IPS DF 6.9 (cell line): ENCODE data around the gene DAGLA.
A peak's percentile ranks its signal among the peaks of the same experiment; 100 is the strongest.

Source experiments
- DNase-seq: peaks from one replicate; pipeline ENCODE4 v3.0.0-alpha.2; 2013; ENCODE audit warnings: low read depth, low spot score
- H3K27ac ChIP-seq: one replicate; pipeline ENCODE4 v1.5.1; 2013; ENCODE audit warnings: low read length, control low read depth
- H3K27me3 ChIP-seq: 2 replicates; pipeline ENCODE4 v1.6.1; 2013; ENCODE audit warnings: mild to moderate bottlenecking, low read length; ENCODE audit not compliant: control insufficient read depth, insufficient read depth
- H3K36me3 ChIP-seq: 2 replicates; pipeline ENCODE4 v1.6.1; 2013; ENCODE audit warnings: low read length; ENCODE audit not compliant: control insufficient read depth, insufficient read depth
- H3K4me1 ChIP-seq: 2 replicates; pipeline ENCODE4 v1.6.1; 2013; ENCODE audit warnings: low read length; ENCODE audit not compliant: control insufficient read depth, insufficient read depth
- H3K4me3 ChIP-seq: 2 replicates; pipeline ENCODE4 v1.5.1; 2013; ENCODE audit warnings: mild to moderate bottlenecking, low read length
- H3K9me3 ChIP-seq: 2 replicates; pipeline ENCODE4 v1.6.1; 2013; ENCODE audit warnings: low read length, inconsistent platforms; ENCODE audit not compliant: control insufficient read depth, insufficient read depth
- WGBS: extraction: QIAGEN DNeasy Blood & Tissue Kit; methylation state at CpG from one replicate; pipeline ENCODE4 v1.1.7; 2013; ENCODE audit warnings: mixed read lengths, missing lambda C conversion rate; ENCODE audit not compliant: insufficient read length, insufficient coverage; 5-methylcytosine and 5-hydroxymethylcytosine counted together

The DAGLA gene

DNA sequence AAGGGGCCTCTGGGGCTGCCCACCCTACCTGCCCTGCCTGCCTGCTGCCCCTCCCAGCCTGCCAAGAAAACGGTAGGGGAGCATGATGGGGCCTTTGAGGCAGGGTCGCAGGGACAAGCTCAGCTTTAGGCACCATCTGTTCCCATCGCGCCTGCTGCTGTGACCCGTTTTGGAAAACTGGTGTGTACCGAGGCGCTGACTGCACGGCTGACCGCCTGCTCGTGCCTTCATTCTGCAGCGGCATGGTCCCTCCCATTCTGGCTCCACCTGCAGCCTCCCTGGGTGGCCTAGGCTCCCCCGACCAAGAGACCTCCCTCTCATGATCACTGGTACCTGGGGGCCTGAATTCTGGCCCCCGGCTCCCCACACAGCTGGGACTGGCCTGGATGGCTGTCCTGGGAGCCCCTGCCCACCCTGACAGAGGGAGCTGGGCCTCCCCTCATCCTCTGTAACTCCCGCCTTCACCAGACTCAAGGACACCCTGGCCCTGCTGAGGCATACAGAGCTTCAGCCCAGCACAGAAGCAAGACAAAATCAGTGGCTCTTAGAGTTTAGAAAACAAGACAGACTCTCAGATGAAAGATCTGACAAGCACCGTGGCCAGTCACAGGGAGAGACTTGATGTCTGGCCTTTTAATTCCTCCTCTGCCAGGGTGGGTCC lies 65.7 kb downstream of the DAGLA start:
- H3K27ac ChIP-seq = no peak overlapping the region
- no peaks in the 10 kb centered on the region for H3K27me3 ChIP-seq
- WGBS = no CpG with 5 or more reads among the region's 15 CpGs
- peaks cover 4% of the 10 kb centered on the region for H3K36me3 ChIP-seq
- no peak overlapping the region for H3K4me3 ChIP-seq
- no peaks in the 10 kb centered on the region for H3K9me3 ChIP-seq
- no peak for DNase-seq
- peaks cover 5% of the 10 kb centered on the region for H3K4me1 ChIP-seq

DNA sequence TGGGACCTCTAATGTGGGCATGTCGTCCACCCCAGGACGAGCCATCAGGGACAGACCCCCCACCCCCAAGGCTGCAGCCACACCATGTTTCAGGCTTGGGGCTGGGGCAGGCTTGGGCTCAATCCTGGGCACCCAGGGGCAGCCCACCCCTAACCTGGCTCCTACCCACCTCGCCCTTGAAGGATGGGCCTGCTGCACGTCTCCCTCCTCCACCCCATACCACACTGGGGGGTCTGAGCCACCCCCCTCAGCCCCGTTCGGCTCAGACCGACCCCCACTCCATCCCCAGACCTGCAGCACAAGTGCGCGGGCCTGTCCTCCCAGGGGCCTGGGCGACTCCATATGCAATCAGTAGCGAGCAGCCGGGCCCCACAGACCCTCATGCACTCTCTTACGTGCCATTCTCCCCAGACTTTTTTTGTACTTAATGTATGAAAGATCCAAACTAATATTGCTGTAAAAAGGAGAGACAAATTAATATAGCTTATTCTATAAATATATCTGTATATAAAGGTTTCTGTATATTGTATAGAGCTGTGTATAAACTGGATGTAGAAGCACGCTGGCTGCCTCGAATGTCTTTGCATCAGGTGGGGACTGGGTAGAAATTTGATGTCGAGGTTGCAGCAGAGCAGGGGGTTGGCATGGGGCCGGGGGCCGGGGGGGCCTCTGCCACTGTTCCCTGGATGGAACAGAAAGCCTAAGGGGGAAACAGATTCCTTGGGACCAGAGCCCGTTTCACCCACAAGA lies 66.4 kb downstream of the DAGLA start:
- DNase-seq = no peak
- Histone ChIP-seq H3K4me1 (peaks cover 5% of the 10 kb centered on the region), H3K4me3 (no peak overlapping the region), H3K27me3 (no peaks in the 10 kb centered on the region), H3K9me3 (no peaks in the 10 kb centered on the region), H3K36me3 (no peaks in the 10 kb centered on the region; the same call in 1 of the 2 replicates), H3K27ac (no peak overlapping the region)
- WGBS = no CpG with 5 or more reads among the region's 19 CpGs

DNA sequence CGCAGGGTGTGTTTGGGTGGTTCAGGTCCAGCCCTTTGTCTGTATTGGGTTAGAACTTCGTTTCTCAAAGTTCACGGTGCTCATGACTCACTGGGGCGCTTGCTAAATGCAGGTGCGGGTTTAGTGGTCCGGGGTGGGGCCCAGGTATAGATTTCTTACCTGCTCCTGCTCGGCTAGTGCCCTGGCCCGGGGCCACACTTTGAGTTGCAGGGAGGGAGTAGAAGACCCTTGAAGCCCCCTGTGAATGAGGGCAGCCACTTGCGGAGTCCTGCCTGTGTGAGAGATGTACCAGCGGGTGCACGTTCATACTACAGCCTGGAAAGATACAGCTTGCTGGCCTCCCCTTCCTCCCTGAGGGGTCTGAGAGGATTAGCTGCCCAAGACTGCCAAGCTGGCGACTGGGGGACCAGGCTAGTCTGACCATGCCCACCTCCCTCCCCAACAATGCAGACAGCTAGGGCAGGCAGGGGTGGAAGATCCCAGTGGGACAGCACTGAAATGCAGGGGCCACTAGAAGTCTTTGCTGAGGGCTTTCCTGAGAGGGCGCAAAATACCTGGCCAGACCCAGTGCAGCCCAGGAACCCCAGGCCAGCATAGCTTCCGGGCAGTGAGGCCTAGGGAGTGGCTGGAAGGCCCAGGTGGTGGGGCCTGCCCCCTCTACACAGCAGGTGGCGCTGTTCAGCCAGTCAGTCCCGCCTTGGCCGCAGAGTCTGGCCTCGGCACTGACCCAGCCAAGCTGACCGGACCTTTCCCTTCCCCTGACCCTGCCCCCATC lies 67.2 kb downstream of the DAGLA start:
- WGBS = no CpG with 5 or more reads among the region's 19 CpGs
- Histone ChIP-seq H3K27me3 (peaks cover 3% of the 10 kb centered on the region; the same call in 1 of the 2 replicates), H3K4me3 (no peak overlapping the region), H3K27ac (no peak overlapping the region), H3K4me1 (peaks cover 5% of the 10 kb centered on the region), H3K9me3 (no peaks in the 10 kb centered on the region), H3K36me3 (no peaks in the 10 kb centered on the region)
- peak; percentile 52 for DNase-seq

DNA sequence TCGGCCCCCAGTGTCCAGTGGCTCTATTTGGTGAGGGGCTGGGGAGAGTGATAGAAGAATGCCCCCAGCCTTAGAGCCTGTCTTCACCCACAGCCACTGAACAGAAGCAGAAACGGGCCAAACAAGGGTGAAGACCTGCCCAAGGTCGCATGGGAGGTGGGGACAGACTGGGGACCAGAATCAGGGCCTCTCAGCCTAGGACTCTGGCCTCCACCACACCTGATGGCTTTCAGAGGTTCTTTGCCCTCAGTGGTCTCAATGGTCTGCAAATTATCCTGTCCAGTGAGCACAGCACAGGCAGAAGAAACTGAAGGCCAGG lies 67.7 kb downstream of the DAGLA start:
- Histone ChIP-seq H3K27ac (no peak overlapping the region), H3K4me3 (no peak overlapping the region), H3K27me3 (peaks cover 3% of the 10 kb centered on the region; the same call in 1 of the 2 replicates), H3K4me1 (peaks cover 5% of the 10 kb centered on the region), H3K36me3 (no peaks in the 10 kb centered on the region), H3K9me3 (no peaks in the 10 kb centered on the region)
- no CpG with 5 or more reads among the region's 3 CpGs for WGBS
- no peak for DNase-seq

DNA sequence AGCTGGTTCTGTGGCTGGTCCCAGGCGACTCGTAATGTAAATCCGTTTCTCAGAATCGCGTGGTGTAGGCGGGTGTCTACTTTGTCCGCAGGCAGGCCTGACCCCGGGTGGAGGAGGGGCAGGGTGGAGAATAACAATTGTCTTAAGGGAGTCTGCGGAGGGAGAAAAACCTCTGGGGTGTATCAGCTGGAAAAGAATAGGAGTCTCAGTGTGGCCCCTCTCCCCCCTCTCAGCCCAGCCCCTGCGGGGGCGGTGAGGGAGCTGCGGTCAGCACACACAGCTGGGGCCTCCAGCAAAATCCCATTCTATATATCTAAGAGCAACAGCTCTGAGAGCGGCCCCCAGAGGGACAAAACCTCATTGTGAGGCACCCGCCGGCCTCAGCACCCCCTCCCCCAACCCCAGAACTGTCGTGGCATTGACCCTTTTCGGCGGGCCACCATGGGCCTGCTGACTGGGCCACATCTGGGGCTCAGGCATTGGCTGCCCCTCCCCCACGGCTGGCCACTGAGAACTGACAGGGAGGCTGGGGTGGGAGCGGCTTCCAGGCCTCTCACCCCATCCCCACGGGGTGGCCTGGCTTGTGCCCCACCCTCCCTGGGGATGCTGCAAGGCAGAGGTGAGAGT lies 69.5 kb downstream of the DAGLA start:
- Histone ChIP-seq H3K36me3 (no peaks in the 10 kb centered on the region), H3K4me1 (peaks cover 5% of the 10 kb centered on the region), H3K27ac (no peak overlapping the region), H3K4me3 (no peak overlapping the region), H3K9me3 (no peaks in the 10 kb centered on the region), H3K27me3 (peaks cover 10% of the 10 kb centered on the region)
- no CpG with 5 or more reads among the region's 21 CpGs for WGBS
- DNase-seq = no peak

DNA sequence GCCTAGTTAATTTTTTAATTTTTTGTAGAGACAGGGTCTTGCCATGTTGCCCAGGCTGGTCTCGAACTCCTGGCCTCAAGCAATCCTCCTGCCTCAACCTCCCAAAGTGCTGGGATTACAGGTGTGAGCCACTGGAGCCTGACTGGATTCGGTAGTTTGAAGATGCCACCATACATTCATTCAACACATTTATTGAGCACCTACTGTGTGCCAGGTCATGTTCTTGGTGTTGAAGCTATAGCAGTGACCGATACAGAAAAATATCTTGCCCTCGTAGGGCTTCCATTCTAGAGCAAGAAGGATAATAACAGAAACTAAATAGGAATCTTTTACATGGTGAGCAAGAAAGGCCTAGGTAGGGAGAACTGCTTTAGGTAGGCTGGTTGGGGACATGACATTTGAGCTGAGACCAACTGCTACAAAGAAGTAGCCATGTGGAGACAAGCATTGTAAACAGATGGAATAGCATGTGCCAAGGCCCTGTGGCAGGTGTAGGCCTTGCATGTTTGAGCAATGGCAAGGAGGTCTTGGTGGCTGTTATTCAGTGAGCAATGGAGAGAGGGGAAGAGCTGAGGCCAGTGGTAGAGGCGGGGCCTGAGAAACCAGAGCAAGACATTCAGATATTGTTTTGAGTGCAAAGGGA lies 70.6 kb downstream of the DAGLA start:
- DNase-seq = no peak
- Histone ChIP-seq H3K4me3 (no peak overlapping the region), H3K4me1 (peaks cover 5% of the 10 kb centered on the region), H3K27me3 (peaks cover 10% of the 10 kb centered on the region), H3K27ac (no peak overlapping the region), H3K36me3 (no peaks in the 10 kb centered on the region), H3K9me3 (no peaks in the 10 kb centered on the region)
- no CpG with 5 or more reads among the region's 5 CpGs for WGBS

DNA sequence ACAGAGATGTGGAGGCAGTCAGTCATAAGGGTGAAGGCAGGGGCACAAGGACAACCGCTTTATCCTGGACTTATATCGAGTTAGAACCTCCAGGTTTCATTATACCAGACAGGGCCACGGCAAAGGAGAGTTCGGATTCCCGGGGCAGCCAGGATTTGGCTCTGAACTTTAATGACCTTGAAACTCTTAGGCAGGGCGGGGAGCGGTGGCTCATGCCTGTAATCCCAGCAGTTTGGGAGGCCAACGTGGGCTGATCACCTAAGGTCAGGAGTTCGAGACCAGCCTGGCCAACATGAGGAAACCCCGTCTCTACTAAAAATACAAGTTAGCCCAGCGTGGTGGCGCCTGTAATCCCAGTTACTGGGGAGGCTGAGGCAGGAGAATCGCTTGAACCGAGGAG lies 71.2 kb downstream of the DAGLA start:
- no CpG with 5 or more reads among the region's 14 CpGs for WGBS
- Histone ChIP-seq H3K36me3 (no peaks in the 10 kb centered on the region), H3K27ac (no peak overlapping the region), H3K9me3 (no peaks in the 10 kb centered on the region), H3K27me3 (peaks cover 10% of the 10 kb centered on the region), H3K4me3 (no peak overlapping the region), H3K4me1 (peaks cover 8% of the 10 kb centered on the region)
- no peak for DNase-seq

DNA sequence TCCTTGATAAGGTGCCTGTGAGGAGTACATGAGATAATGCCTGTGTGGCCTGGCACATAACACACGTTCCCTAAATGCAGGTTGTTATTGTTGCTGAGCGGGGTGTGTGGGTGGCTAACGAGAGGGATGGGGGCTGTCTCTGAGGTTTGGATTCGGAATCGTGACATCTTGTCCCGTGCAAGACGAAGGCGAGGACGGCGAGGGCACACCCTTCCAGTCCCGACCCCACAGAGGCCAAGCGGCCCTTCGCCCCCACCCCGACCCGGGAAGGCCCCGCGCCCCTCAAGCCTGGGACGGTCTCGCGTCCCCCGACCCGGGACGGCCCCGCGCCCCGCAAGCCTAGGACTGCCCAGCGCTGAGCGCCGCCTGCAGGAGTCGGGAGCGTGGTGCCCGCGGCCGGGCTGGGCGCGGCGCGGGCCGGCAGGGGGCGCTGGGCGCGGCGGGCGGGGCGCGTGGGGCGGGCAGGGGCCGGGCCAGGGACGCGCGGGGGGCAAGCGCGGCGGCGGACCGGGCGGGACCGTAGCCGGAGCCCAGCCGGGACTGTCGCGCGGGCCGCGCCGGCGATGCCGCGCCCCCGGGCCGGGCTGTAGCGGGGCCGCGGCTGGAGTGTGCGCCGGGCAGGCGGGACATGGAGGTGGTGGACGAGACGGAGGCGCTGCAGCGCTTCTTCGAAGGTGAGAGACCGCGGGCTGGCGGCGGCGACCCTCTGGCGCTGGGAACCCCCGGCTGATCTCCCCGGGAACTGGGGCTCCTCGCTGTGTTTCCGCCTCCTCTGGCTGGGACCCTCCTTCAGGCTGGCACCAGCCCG lies 72.1 kb downstream of the DAGLA start, which contains the start of gene MYRF:
MYRF (plus strand) TSS at position 520 of the 808 bp plus-strand sequence; CDS start at position 629, 109 bp downstream.
- no peak for DNase-seq
- Histone ChIP-seq H3K27ac (no peak within 1 kb of the TSS), H3K4me3 (peak within 1 kb of the TSS; percentile 54; the same call in 1 of the 2 replicates), H3K36me3 (no peaks in the 10 kb centered on the region), H3K4me1 (peaks cover 8% of the 10 kb centered on the region), H3K27me3 (peaks cover 10% of the 10 kb centered on the region), H3K9me3 (no peaks in the 10 kb centered on the region)
- WGBS = no CpG with 5 or more reads among the region's 93 CpGs

DNA sequence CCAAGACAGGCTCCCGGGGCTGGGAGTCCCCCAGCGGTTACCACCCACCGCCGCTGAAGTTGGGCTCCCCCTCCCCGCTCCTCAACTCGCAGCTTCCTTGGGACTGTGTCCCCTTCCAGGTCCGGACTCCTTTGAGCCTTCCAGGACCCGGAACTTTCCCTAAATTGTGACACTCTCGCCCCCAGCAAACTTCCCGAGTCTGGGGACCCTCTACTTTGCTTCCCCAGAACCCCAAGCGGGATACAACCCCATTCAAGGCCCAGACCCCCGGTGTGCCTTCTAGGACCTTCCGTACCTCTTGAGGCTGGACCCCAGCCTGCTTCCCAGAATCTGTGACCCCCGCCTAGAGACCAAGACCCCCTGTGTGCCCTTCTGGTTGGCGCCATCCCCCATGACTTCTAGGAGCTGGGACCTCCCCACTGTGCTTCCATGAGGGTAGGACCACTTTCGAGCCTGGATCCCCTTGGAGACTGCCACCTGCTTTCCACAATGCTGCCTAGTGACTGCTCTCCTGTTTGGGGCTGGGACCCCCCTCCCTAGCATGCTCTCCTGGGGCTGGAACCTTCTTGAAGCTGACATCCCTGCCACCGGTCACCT lies 72.8 kb downstream of the DAGLA start:
- H3K36me3 ChIP-seq = no peaks in the 10 kb centered on the region
- no peak for DNase-seq
- no CpG with 5 or more reads among the region's 17 CpGs for WGBS
- peaks cover 10% of the 10 kb centered on the region for H3K27me3 ChIP-seq
- H3K4me3 ChIP-seq = peak overlapping the region; percentile 54; the same call in 1 of the 2 replicates
- H3K9me3 ChIP-seq = no peaks in the 10 kb centered on the region
- peaks cover 8% of the 10 kb centered on the region for H3K4me1 ChIP-seq
- no peak overlapping the region for H3K27ac ChIP-seq
